SK-N-MC (cell line): ENCODE measurements around the gene TK1.
"Not testable (repeated sequence)": the region's sequence is repeated elsewhere in the genome, so short reads cannot be mapped to it uniquely, and the experiment has no call there.

Experiments used
- DNase-seq: peaks from one replicate; pipeline ENCODE4 v3.0.0-alpha.2; 2011; ENCODE audit warnings: low read depth, low spot score
- H3K27ac ChIP-seq: fragments of 200-600 bp; sonication (generic); 2 replicates; pipeline ENCODE4 v1.5.1; 2016; ENCODE audit warnings: mixed run types
- H3K36me3 ChIP-seq: fragments of 200-600 bp; sonication (generic); 2 replicates; pipeline ENCODE4 v1.6.1; 2017; ENCODE audit warnings: antibody characterized with exemption, low read length, mixed read lengths; ENCODE audit not compliant: insufficient read depth
- H3K4me3 ChIP-seq: fragments of 200-600 bp; sonication (generic); 2 replicates; pipeline ENCODE4 v1.5.1; 2016
- H3K9ac ChIP-seq: fragments of 200-600 bp; sonication (generic); 2 replicates; pipeline ENCODE4 v1.8.0; 2017; ENCODE audit warnings: mixed run types, mixed read lengths; ENCODE audit not compliant: insufficient read length
- H3K9me3 ChIP-seq: fragments of 200-600 bp; sonication (generic); 2 replicates; pipeline ENCODE4 v1.6.1; 2017; ENCODE audit warnings: low read depth, mild to moderate bottlenecking, antibody characterized with exemption, low read length, moderate library complexity, mixed read lengths
- EZH2 ChIP-seq: fragments of 200-600 bp; sonication (generic); IDR thresholded peaks from one replicate; pipeline ENCODE4 v1.6.1; 2017; ENCODE audit warnings: antibody characterized with exemption
- FOXP2 ChIP-seq: optimal IDR thresholded peaks from 2 replicates; pipeline ENCODE3; 2011; ENCODE audit warnings: mild to moderate bottlenecking, moderate library complexity; ENCODE audit not compliant: insufficient read depth; ENCODE audit errors: extremely low read length, control extremely low read depth
- POLR2AphosphoS5 ChIP-seq: IDR thresholded peaks from 2 replicates; pipeline ENCODE4 v1.6.1; 2012; ENCODE audit warnings: mild to moderate bottlenecking, low read depth, low read length, borderline replicate concordance

Gene TK1

DNA sequence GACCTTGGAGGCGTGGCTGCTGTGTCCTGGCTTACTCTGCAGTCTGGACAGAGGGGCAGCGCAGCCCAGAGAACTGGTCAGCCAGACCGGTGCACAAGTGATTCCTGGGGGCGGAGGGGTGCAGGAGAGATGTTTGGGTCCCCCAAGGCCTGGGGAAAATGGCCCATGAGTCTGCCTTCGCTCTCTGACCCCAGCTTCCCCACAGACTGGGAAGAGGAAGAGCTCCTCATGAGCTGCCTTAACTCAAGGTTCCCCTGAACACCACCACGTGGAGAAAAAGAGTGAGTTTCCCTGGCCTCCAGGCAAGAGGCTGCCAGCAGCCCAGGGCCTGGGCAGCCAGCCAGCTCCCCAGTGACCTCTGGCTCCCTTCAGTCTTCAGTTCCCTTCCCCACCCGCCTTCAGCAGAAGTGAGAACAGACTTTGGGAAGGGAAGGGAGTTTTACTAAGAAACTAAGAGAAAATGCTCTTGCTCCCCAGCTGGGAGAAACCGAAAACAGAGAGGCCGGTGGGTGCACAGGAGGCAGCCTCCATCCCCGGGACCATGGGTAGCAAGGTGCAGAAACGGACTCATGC, 42.6 kb downstream of the TK1 start:
- Histone ChIP-seq H3K9ac (no peak overlapping the region), H3K9me3 (no peaks in the 10 kb centered on the region), H3K27ac (no peak overlapping the region), H3K36me3 (no peaks in the 10 kb centered on the region), H3K4me3 (no peak overlapping the region)
- TF ChIP-seq EZH2: no peak
- no peak for DNase-seq

- H3K36me3 ChIP-seq: no peaks in the 10 kb centered on the region
- TF ChIP-seq FOXP2 (no peak), EZH2 (no peak), POLR2AphosphoS5 (no peak)
- H3K9ac ChIP-seq: no peak overlapping the region
- no peak overlapping the region for H3K27ac ChIP-seq
- no peak for DNase-seq
- no peak overlapping the region for H3K4me3 ChIP-seq
- H3K9me3 ChIP-seq: no peaks in the 10 kb centered on the region
Observed at GRCh38 chr17:78143214-78144146, 43.4 kb downstream of the TK1 start.

- Histone ChIP-seq H3K27ac (no peak overlapping the region), H3K4me3 (no peak overlapping the region), H3K36me3 (no peaks in the 10 kb centered on the region), H3K9ac (no peak overlapping the region), H3K9me3 (no peaks in the 10 kb centered on the region)
- DNase-seq: no peak
- no peak for TF ChIP-seq FOXP2
- TF ChIP-seq POLR2AphosphoS5: no peak
- TF ChIP-seq EZH2: no peak
Observed at GRCh38 chr17:78142119-78142861, 44.6 kb downstream of the TK1 start.

GRCh38 chr17:78141437-78142118, 45.3 kb downstream of the TK1 start:
- Histone ChIP-seq H3K27ac (no peak overlapping the region), H3K4me3 (no peak overlapping the region), H3K9me3 (no peaks in the 10 kb centered on the region), H3K9ac (no peak overlapping the region), H3K36me3 (no peaks in the 10 kb centered on the region)
- TF ChIP-seq EZH2 (no peak), FOXP2 (no peak), POLR2AphosphoS5 (no peak)
- DNase-seq: no peak

DNA sequence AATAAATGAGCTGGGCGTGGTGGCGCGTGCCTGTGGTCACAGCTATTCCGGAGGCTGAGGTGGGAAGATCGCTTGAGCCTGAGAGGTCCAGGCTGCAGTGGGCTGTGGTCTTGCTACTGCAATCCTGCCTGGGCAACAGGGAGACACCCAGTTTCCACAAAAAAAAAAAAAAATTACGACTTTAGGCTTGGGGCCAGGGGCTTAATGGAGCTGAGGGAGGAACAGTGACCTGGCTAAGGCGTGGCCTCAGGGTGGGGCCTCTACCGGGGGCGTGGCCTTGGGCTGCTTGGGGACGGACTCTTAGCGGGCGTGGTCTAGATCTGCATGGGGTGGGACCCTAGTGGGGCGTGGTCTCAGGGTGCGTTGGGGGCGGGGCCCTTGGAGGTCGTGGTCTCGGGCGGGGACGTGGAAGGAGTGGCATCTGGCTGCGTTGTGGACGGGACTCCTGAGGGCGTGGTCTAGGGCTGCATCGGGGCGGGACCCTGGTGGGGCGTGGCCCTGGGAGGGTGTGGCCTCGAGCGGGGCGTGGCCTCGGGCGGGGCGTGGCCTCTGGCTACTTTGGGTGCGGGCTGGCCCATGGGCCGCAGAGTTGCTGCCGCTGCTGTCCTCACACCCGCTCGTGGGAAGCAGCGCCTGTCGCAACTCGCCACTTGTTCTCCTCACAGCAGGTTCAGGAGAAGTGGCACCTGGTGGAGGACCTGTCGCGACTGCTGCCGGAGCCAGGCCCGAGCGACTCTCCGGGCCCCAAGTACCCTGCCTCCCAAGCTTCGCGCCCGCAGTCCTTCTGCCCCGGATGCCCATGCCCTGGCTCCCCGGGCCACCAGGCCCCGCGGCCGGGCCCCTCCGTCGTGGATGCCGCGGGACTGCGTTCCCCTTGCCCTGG, 46.4 kb downstream of the TK1 start:
- Histone ChIP-seq H3K4me3 (no peak overlapping the region; the same call in 1 of the 2 replicates), H3K9ac (peak overlapping the region; percentile 38)

GRCh38 chr17:78139861-78140168, 47.0 kb downstream of the TK1 start:
- not testable (repeated sequence) for H3K36me3 ChIP-seq, H3K4me3 ChIP-seq, H3K9ac ChIP-seq, DNase-seq, H3K9me3 ChIP-seq
- peak overlapping the region; percentile 60; the same call in 1 of the 2 replicates for H3K27ac ChIP-seq

More for the DNA sequence above, 46.4 kb downstream of the TK1 start:
- Histone ChIP-seq H3K27ac (peak overlapping the region; percentile 60; the same call in 1 of the 2 replicates), H3K9me3 (no peaks in the 10 kb centered on the region), H3K36me3 (no peaks in the 10 kb centered on the region)
- no peak; the same call in 1 of the 2 replicates for TF ChIP-seq POLR2AphosphoS5
- TF ChIP-seq FOXP2: peak; percentile 13
- DNase-seq: peak; percentile 92

DNA sequence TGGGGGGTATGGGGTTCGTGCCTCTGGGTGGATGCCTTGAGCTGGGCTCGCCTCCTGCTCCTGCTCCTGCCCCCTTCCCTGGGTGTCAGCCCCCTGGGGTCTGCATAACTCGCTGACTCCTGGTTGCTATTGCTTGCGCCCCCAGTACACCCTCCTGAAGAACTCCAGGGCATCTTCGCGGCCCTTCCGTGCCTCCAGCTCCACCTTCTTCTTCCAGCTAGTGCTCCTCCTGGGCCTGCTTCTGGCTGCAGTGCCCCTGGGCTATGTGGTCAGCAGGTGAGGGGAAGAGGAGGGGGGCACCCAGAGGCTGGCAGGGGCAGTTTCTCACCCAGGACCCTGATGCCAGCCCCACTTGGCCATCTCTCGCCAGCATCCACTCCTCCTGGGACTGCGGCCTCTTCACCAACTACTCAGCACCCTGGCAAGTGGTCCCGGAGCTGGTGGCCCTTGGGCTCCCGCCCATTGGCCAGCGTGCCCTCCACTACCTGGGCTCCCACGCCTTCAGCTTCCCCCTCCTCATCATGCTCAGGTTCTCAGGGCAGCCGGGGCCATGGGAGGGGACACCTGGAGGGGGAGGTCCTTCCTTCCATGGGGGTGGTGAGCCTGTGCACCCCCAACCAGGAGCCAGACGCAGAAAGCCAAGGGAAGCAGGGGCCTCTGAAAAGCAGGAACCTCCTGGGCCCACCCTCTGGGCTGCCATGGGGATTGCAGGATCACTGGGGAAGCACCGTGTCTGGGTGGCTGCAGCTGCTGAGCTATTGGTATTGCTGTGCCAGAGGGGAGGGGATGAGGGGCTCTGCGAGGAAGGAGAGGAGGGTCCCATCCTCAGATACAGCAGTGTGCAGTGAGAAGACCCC, 48.4 kb downstream of the TK1 start:
- no peak for DNase-seq
- Histone ChIP-seq H3K27ac (no peak overlapping the region), H3K36me3 (no peaks in the 10 kb centered on the region), H3K9me3 (no peaks in the 10 kb centered on the region), H3K9ac (no peak overlapping the region), H3K4me3 (no peak overlapping the region)
- no peak for TF ChIP-seq POLR2AphosphoS5
- no peak for TF ChIP-seq EZH2
- no peak for TF ChIP-seq FOXP2
